ENCODE measurements around the gene SH3PXD2B.

DNA sequence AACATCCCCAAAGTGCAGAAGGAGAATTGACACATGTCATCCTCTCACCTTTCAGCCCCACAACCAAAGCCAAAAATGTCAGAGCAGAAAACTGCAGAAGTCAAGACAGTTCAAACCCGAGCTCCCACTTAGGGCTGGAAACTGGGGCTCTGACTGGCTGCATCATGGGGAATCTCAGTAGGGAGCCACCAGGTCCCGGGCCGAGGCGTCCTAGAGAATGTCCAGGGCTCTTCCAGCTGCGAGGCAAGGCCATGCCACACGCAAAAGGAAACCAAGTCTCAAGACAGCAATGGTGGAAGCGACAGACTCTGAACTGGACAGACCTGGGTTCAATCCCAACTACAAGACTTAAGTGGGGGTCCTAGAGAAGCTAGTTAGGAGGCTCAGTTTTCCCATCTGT, 13.8 kb downstream of the SH3PXD2B start:
- TF ChIP-seq, protein P1, sequence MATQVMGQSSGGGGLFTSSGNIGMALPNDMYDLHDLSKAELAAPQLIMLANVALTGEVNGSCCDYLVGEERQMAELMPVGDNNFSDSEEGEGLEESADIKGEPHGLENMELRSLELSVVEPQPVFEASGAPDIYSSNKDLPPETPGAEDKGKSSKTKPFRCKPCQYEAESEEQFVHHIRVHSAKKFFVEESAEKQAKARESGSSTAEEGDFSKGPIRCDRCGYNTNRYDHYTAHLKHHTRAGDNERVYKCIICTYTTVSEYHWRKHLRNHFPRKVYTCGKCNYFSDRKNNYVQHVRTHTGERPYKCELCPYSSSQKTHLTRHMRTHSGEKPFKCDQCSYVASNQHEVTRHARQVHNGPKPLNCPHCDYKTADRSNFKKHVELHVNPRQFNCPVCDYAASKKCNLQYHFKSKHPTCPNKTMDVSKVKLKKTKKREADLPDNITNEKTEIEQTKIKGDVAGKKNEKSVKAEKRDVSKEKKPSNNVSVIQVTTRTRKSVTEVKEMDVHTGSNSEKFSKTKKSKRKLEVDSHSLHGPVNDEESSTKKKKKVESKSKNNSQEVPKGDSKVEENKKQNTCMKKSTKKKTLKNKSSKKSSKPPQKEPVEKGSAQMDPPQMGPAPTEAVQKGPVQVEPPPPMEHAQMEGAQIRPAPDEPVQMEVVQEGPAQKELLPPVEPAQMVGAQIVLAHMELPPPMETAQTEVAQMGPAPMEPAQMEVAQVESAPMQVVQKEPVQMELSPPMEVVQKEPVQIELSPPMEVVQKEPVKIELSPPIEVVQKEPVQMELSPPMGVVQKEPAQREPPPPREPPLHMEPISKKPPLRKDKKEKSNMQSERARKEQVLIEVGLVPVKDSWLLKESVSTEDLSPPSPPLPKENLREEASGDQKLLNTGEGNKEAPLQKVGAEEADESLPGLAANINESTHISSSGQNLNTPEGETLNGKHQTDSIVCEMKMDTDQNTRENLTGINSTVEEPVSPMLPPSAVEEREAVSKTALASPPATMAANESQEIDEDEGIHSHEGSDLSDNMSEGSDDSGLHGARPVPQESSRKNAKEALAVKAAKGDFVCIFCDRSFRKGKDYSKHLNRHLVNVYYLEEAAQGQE (IDR thresholded peaks at IDR 0.05; ENCODE audit: insufficient read depth in 1 of 2, low read depth in 2 of 2, low read length in 2 of 2), result no peak
- TF ChIP-seq POLR2AphosphoS5 (IDR thresholded peaks at IDR 0.05; ENCODE audit: low read depth, low read length), result no peak
- no peak for TF ChIP-seq TAF1 (IDR thresholded peaks at IDR 0.05; ENCODE audit: borderline replicate concordance, insufficient read depth, low read length)
- TF ChIP-seq SIN3A (IDR thresholded peaks at IDR 0.05; ENCODE audit: borderline replicate concordance, insufficient read depth, low read length), result no peak

Measured in PFSK-1 (cell line).